ENCODE results near the gene ITM2C.

ITM2C gene

DNA sequence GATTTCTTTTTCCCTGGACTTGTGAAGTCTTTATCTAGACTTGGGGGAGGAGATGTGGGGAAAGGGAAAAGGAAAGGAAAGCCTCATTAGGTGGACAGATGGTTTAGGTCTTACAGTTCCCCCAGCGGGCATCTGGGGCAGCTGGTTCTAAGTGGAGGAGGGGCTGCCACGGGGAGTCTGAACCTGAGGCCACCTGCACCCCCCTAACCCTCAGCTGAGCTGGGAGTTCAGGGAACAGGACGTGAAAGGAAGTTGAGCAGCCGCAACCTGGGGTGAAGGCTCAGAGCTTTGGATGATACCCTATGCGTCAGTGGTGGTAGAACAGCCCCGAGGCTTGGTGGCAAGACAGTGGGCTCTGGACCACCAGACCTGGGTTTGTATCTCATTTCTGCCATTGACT lies 26.8 kb downstream of the ITM2C start:
- TF ChIP-seq, protein P1, sequence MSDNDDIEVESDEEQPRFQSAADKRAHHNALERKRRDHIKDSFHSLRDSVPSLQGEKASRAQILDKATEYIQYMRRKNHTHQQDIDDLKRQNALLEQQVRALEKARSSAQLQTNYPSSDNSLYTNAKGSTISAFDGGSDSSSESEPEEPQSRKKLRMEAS (IDR thresholded peaks at IDR 0.05): no peak
- TF ChIP-seq, protein P2, sequence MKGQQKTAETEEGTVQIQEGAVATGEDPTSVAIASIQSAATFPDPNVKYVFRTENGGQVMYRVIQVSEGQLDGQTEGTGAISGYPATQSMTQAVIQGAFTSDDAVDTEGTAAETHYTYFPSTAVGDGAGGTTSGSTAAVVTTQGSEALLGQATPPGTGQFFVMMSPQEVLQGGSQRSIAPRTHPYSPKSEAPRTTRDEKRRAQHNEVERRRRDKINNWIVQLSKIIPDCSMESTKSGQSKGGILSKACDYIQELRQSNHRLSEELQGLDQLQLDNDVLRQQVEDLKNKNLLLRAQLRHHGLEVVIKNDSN (IDR thresholded peaks at IDR 0.05): no peak
- TF ChIP-seq RAD21 (IDR thresholded peaks at IDR 0.05; ENCODE audit: low read depth): no peak
- TF ChIP-seq CREB1 (IDR thresholded peaks at IDR 0.05; ENCODE audit: low read depth): no peak
- TF ChIP-seq YY1 (IDR thresholded peaks at IDR 0.05; ENCODE audit: low read depth): no peak
- no peak for TF ChIP-seq CEBPB (IDR thresholded peaks at IDR 0.05)
- no peak for TF ChIP-seq TAF1 (IDR thresholded peaks at IDR 0.05; ENCODE audit: low read depth)
- no peak for TF ChIP-seq TCF12 (IDR thresholded peaks at IDR 0.05; ENCODE audit: low read depth)
- TF ChIP-seq, protein P3, sequence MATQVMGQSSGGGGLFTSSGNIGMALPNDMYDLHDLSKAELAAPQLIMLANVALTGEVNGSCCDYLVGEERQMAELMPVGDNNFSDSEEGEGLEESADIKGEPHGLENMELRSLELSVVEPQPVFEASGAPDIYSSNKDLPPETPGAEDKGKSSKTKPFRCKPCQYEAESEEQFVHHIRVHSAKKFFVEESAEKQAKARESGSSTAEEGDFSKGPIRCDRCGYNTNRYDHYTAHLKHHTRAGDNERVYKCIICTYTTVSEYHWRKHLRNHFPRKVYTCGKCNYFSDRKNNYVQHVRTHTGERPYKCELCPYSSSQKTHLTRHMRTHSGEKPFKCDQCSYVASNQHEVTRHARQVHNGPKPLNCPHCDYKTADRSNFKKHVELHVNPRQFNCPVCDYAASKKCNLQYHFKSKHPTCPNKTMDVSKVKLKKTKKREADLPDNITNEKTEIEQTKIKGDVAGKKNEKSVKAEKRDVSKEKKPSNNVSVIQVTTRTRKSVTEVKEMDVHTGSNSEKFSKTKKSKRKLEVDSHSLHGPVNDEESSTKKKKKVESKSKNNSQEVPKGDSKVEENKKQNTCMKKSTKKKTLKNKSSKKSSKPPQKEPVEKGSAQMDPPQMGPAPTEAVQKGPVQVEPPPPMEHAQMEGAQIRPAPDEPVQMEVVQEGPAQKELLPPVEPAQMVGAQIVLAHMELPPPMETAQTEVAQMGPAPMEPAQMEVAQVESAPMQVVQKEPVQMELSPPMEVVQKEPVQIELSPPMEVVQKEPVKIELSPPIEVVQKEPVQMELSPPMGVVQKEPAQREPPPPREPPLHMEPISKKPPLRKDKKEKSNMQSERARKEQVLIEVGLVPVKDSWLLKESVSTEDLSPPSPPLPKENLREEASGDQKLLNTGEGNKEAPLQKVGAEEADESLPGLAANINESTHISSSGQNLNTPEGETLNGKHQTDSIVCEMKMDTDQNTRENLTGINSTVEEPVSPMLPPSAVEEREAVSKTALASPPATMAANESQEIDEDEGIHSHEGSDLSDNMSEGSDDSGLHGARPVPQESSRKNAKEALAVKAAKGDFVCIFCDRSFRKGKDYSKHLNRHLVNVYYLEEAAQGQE (IDR thresholded peaks at IDR 0.05; ENCODE audit: low read depth): no peak
- TF ChIP-seq EGR1 (IDR thresholded peaks at IDR 0.05): no peak
- TF ChIP-seq TEAD4 (IDR thresholded peaks at IDR 0.05): no peak
- no peak for TF ChIP-seq FOXM1 (IDR thresholded peaks at IDR 0.05; ENCODE audit: borderline replicate concordance, low read depth)
- no peak for TF ChIP-seq NFIC (IDR thresholded peaks at IDR 0.05)
- TF ChIP-seq EP300 (IDR thresholded peaks at IDR 0.05; ENCODE audit: borderline replicate concordance): no peak
- TF ChIP-seq ZBTB7A (IDR thresholded peaks at IDR 0.05; ENCODE audit: low read depth): no peak

DNA sequence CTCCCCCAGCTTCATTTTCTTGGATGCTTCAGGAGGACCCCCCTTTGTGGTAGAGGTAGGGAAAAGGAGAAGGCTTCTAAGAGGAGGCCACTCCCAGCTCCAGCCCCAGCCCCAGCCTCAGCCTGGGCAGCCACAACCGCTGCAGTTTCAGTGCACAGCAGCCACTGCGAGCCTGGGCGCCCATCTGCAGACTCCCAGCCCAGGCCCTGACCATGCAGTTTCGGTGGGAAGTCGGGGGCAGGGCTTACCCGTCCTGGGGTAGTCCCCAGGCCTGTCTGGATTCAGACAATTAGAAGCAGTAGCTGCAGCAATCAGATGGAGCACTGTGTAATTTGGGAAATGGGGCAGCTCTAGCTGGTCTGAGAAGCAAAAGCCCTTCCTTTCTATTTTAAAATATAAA lies 28.6 kb downstream of the ITM2C start:
- TF ChIP-seq, protein P1 (IDR thresholded peaks at IDR 0.05): no peak
- TF ChIP-seq ZBTB7A (IDR thresholded peaks at IDR 0.05; ENCODE audit: low read depth) (no peak), YY1 (IDR thresholded peaks at IDR 0.05; ENCODE audit: low read depth) (no peak), CEBPB (IDR thresholded peaks at IDR 0.05) (no peak), RAD21 (IDR thresholded peaks at IDR 0.05; ENCODE audit: low read depth) (no peak), TAF1 (IDR thresholded peaks at IDR 0.05; ENCODE audit: low read depth) (no peak), EGR1 (IDR thresholded peaks at IDR 0.05) (no peak), EP300 (IDR thresholded peaks at IDR 0.05; ENCODE audit: borderline replicate concordance) (no peak), FOXM1 (IDR thresholded peaks at IDR 0.05; ENCODE audit: borderline replicate concordance, low read depth) (no peak), TEAD4 (IDR thresholded peaks at IDR 0.05) (no peak), NFIC (IDR thresholded peaks at IDR 0.05) (no peak), CREB1 (IDR thresholded peaks at IDR 0.05; ENCODE audit: low read depth) (no peak), TCF12 (IDR thresholded peaks at IDR 0.05; ENCODE audit: low read depth) (no peak)
- TF ChIP-seq, protein P3 (IDR thresholded peaks at IDR 0.05; ENCODE audit: low read depth): no peak
- TF ChIP-seq, protein P2 (IDR thresholded peaks at IDR 0.05): no peak

DNA sequence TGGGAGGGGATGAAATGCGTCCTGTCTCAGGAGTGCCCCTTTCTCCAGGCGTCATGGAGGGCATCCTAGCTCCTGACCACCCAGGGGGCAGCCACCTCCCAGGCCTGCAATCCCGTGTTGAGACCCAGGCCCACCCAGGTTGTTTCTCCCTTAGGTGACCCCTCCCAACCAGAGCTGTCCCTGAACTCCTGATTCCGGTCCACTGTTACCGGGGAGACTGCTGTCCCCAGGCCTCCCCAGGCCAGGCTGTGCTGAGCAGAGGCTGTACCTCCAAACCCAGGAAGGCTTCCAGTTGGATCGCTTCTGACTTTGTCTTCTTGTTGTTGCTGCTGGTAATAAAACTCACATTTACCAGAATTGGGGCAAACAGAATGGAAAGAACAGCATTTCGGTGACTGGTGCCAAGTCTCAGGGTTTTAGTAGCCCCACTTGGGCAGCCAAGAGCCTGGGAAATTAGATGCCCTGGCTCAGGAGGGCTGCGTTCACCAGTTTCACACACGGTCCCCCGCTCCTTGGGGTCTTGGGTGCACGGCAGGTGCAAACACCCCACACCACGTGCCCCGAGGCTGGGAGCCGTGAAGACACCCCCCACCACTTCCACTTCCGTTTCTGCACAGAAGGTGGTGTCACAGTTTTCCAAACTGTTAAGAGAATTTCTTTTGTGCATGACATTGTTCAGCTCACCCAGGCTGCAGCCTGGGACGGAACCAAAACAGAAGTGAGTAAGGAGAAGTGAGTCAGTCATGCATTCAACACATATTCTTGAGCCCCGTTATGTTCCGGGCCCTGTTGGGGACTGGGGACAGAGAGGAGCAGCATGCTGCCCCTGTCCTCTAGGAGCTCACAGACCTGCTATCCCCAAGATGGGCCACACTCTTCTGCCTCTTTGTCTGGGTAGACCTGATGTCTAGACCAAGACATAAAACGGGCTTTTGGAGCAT lies 29.4 kb downstream of the ITM2C start:
- TF ChIP-seq EGR1 (IDR thresholded peaks at IDR 0.05): no peak
- TF ChIP-seq, protein P1 (IDR thresholded peaks at IDR 0.05): no peak
- TF ChIP-seq, protein P2 (IDR thresholded peaks at IDR 0.05): no peak
- no peak for TF ChIP-seq TCF12 (IDR thresholded peaks at IDR 0.05; ENCODE audit: low read depth)
- no peak for TF ChIP-seq TEAD4 (IDR thresholded peaks at IDR 0.05)
- no peak for TF ChIP-seq RAD21 (IDR thresholded peaks at IDR 0.05; ENCODE audit: low read depth)
- no peak for TF ChIP-seq EP300 (IDR thresholded peaks at IDR 0.05; ENCODE audit: borderline replicate concordance)

DNA sequence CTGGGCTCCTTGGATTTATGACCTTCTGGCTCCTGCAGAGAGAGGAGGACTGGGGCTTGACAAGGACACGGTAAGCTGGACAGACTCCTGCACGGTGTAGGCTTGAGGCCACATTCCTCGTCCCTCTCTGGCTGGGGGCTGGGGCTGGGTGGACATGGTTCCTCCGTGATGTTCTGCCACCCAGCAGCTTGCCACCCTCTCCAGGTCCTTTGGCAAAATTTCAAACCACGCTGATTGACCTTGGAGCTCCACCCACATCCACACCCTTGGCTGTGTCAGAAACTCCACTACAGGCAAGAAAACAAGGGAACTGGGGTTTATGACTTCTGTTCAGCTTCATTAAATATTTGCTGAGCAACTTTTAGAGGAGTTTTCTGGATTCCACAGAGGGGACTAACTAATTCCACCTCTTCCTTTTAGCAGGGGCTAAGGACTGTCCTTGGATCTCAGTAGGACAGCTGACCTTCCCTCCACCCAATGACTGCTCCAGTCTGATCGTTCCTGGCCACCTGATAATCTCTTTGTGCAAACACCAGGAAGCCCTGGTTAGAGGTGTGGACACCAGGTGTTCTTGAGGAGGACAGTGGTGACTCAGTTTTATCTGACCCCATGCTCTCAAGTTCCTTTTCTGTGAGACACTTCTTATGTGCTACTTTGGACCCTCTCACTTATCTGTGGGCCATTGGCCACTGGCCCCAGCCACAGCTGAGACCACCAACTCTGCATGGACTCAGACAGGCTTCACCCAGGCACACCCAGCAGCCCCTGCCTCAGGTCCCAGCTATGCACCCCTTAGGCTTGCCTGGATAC lies 31.0 kb downstream of the ITM2C start:
- no peak for TF ChIP-seq TCF12 (IDR thresholded peaks at IDR 0.05; ENCODE audit: low read depth)
- TF ChIP-seq, protein P1 (IDR thresholded peaks at IDR 0.05): no peak
- no peak for TF ChIP-seq CREB1 (IDR thresholded peaks at IDR 0.05; ENCODE audit: low read depth)
- TF ChIP-seq TEAD4 (IDR thresholded peaks at IDR 0.05): no peak
- TF ChIP-seq RAD21 (IDR thresholded peaks at IDR 0.05; ENCODE audit: low read depth): no peak
- no peak for TF ChIP-seq FOXM1 (IDR thresholded peaks at IDR 0.05; ENCODE audit: borderline replicate concordance, low read depth)
- TF ChIP-seq YY1 (IDR thresholded peaks at IDR 0.05; ENCODE audit: low read depth): no peak
- no peak for TF ChIP-seq EGR1 (IDR thresholded peaks at IDR 0.05)
- no peak for TF ChIP-seq ZBTB7A (IDR thresholded peaks at IDR 0.05; ENCODE audit: low read depth)
- no peak for TF ChIP-seq EP300 (IDR thresholded peaks at IDR 0.05; ENCODE audit: borderline replicate concordance)
- TF ChIP-seq CEBPB (IDR thresholded peaks at IDR 0.05): no peak
- TF ChIP-seq NFIC (IDR thresholded peaks at IDR 0.05): no peak
- no peak for TF ChIP-seq TAF1 (IDR thresholded peaks at IDR 0.05; ENCODE audit: low read depth)
- TF ChIP-seq, protein P2 (IDR thresholded peaks at IDR 0.05): no peak
- TF ChIP-seq, protein P3 (IDR thresholded peaks at IDR 0.05; ENCODE audit: low read depth): no peak

Data from Ishikawa (cell line).